HUES6 (cell line): ENCODE results near the gene CYSTM1.
A peak's percentile ranks its signal among the peaks of the same experiment; 100 is the strongest.

Experiments used
- H3K27ac ChIP-seq: 2 replicates; pipeline ENCODE4 v1.7.0; 2013; ENCODE audit warnings: low read depth, mild to moderate bottlenecking, low read length, inconsistent platforms
- H3K27me3 ChIP-seq: 2 replicates; pipeline ENCODE4 v1.6.1; 2013; ENCODE audit warnings: low read length; ENCODE audit not compliant: control insufficient read depth, insufficient read depth
- H3K36me3 ChIP-seq: 2 replicates; pipeline ENCODE4 v1.6.1; 2013; ENCODE audit warnings: low read length; ENCODE audit not compliant: control insufficient read depth, insufficient read depth
- H3K4me1 ChIP-seq: 2 replicates; pipeline ENCODE4 v1.6.1; 2013; ENCODE audit warnings: low read length; ENCODE audit not compliant: control insufficient read depth, insufficient read depth
- H3K4me3 ChIP-seq: 2 replicates; pipeline ENCODE4 v1.5.1; 2013; ENCODE audit warnings: low read depth, low read length
- H3K9ac ChIP-seq: one replicate; pipeline ENCODE4 v1.6.1; 2013; ENCODE audit warnings: mild to moderate bottlenecking, low read length
- H3K9me3 ChIP-seq: 2 replicates; pipeline ENCODE4 v1.6.1; 2013; ENCODE audit warnings: low read depth, low read length; ENCODE audit not compliant: control insufficient read depth, insufficient read depth

Gene CYSTM1

GRCh38 chr5:140136624-140137023, 38.4 kb upstream of the CYSTM1 start:
- Histone ChIP-seq H3K9me3 (no peaks in the 10 kb centered on the region), H3K27me3 (peaks cover 7% of the 10 kb centered on the region; the same call in 1 of the 2 replicates), H3K4me3 (no peak overlapping the region), H3K9ac (no peak overlapping the region), H3K4me1 (peaks cover 2% of the 10 kb centered on the region; the same call in 1 of the 2 replicates), H3K27ac (no peak overlapping the region), H3K36me3 (no peaks in the 10 kb centered on the region)

- Histone ChIP-seq H3K9ac (no peak overlapping the region), H3K4me1 (no peaks in the 10 kb centered on the region), H3K36me3 (no peaks in the 10 kb centered on the region), H3K27me3 (peaks cover 23% of the 10 kb centered on the region), H3K4me3 (no peak overlapping the region), H3K27ac (no peak overlapping the region), H3K9me3 (no peaks in the 10 kb centered on the region)
These were observed 34.6 kb upstream of the CYSTM1 start for GRCh38 chr5:140140435-140140834.

GRCh38 chr5:140141241-140141640, 33.7 kb upstream of the CYSTM1 start:
- peaks cover 32% of the 10 kb centered on the region for H3K27me3 ChIP-seq
- no peaks in the 10 kb centered on the region for H3K36me3 ChIP-seq
- H3K4me3 ChIP-seq = no peak overlapping the region
- no peaks in the 10 kb centered on the region for H3K9me3 ChIP-seq
- no peaks in the 10 kb centered on the region for H3K4me1 ChIP-seq
- no peak overlapping the region for H3K9ac ChIP-seq
- H3K27ac ChIP-seq = no peak overlapping the region

GRCh38 chr5:140142246-140142645, 32.7 kb upstream of the CYSTM1 start:
- H3K27me3 ChIP-seq = peaks cover 42% of the 10 kb centered on the region
- H3K4me3 ChIP-seq = no peak overlapping the region
- H3K4me1 ChIP-seq = peaks cover 2% of the 10 kb centered on the region
- H3K9ac ChIP-seq = no peak overlapping the region
- H3K27ac ChIP-seq = no peak overlapping the region
- no peaks in the 10 kb centered on the region for H3K36me3 ChIP-seq
- no peaks in the 10 kb centered on the region for H3K9me3 ChIP-seq

GRCh38 chr5:140142856-140143255, 32.1 kb upstream of the CYSTM1 start:
- no peaks in the 10 kb centered on the region for H3K9me3 ChIP-seq
- peaks cover 48% of the 10 kb centered on the region for H3K27me3 ChIP-seq
- peaks cover 2% of the 10 kb centered on the region for H3K4me1 ChIP-seq
- no peak overlapping the region for H3K27ac ChIP-seq
- no peaks in the 10 kb centered on the region for H3K36me3 ChIP-seq
- no peak overlapping the region for H3K9ac ChIP-seq
- no peak overlapping the region for H3K4me3 ChIP-seq

GRCh38 chr5:140143521-140144258, 31.3 kb upstream of the CYSTM1 start:
- Histone ChIP-seq H3K9ac (no peak overlapping the region), H3K9me3 (no peaks in the 10 kb centered on the region), H3K36me3 (no peaks in the 10 kb centered on the region), H3K27ac (no peak overlapping the region), H3K4me3 (no peak overlapping the region), H3K4me1 (peaks cover 2% of the 10 kb centered on the region), H3K27me3 (peaks cover 56% of the 10 kb centered on the region)

GRCh38 chr5:140145256-140145655, 29.7 kb upstream of the CYSTM1 start:
- Histone ChIP-seq H3K9me3 (no peaks in the 10 kb centered on the region), H3K4me1 (peaks cover 2% of the 10 kb centered on the region), H3K27me3 (peaks cover 57% of the 10 kb centered on the region), H3K27ac (no peak overlapping the region), H3K4me3 (peak overlapping the region; percentile 82), H3K9ac (no peak overlapping the region), H3K36me3 (no peaks in the 10 kb centered on the region)

- Histone ChIP-seq H3K9me3 (no peaks in the 10 kb centered on the region), H3K4me1 (peaks cover 2% of the 10 kb centered on the region), H3K27me3 (peaks cover 57% of the 10 kb centered on the region), H3K9ac (peak overlapping the region; percentile 3), H3K27ac (no peak overlapping the region), H3K4me3 (peak overlapping the region; percentile 82), H3K36me3 (no peaks in the 10 kb centered on the region)
These were observed 29.0 kb upstream of the CYSTM1 start for GRCh38 chr5:140145818-140146522.

- no peak overlapping the region for H3K27ac ChIP-seq
- no peaks in the 10 kb centered on the region for H3K9me3 ChIP-seq
- H3K4me1 ChIP-seq = peaks cover 2% of the 10 kb centered on the region
- H3K4me3 ChIP-seq = peak overlapping the region; percentile 82
- peak overlapping the region; percentile 3 for H3K9ac ChIP-seq
- H3K27me3 ChIP-seq = peaks cover 56% of the 10 kb centered on the region
- no peaks in the 10 kb centered on the region for H3K36me3 ChIP-seq
These were observed 28.5 kb upstream of the CYSTM1 start for GRCh38 chr5:140146523-140146842.

GRCh38 chr5:140147460-140147859, 27.5 kb upstream of the CYSTM1 start:
- Histone ChIP-seq H3K4me3 (no peak overlapping the region), H3K27me3 (peaks cover 52% of the 10 kb centered on the region)

GRCh38 chr5:140148508-140148907, 26.5 kb upstream of the CYSTM1 start:
- Histone ChIP-seq H3K9ac (no peak overlapping the region), H3K9me3 (no peaks in the 10 kb centered on the region), H3K4me1 (peaks cover 16% of the 10 kb centered on the region), H3K27ac (no peak overlapping the region), H3K4me3 (no peak overlapping the region), H3K36me3 (no peaks in the 10 kb centered on the region), H3K27me3 (peaks cover 52% of the 10 kb centered on the region)

More at GRCh38 chr5:140147460-140147859, 27.5 kb upstream of the CYSTM1 start:
- Histone ChIP-seq H3K9me3 (no peaks in the 10 kb centered on the region), H3K27ac (no peak overlapping the region), H3K36me3 (no peaks in the 10 kb centered on the region), H3K4me1 (peaks cover 9% of the 10 kb centered on the region), H3K9ac (no peak overlapping the region)
